Endodermal cell (in vitro differentiated cells): Measurements from ENCODE around the gene CCT2. TPM values are rescaled to one million over a fixed set of nuclear protein-coding genes. Genes with fewer than 3 reads are reported as not detected.

Source experiments
- DNase-seq: peaks from one replicate; pipeline ENCODE4 v3.0.0-alpha.2; 2017
- H3K27ac ChIP-seq: 2 replicates; pipeline ENCODE4 v1.5.1; 2013; ENCODE audit warnings: mild to moderate bottlenecking, low read depth, low read length, moderate library complexity
- H3K27me3 ChIP-seq: 2 replicates; pipeline ENCODE4 v1.6.1; 2013; ENCODE audit warnings: mild to moderate bottlenecking, low read length, moderate library complexity; ENCODE audit not compliant: insufficient read depth, control insufficient read depth, poor library complexity, severe bottlenecking
- H3K36me3 ChIP-seq: 2 replicates; pipeline ENCODE4 v1.7.0; 2013; ENCODE audit warnings: mild to moderate bottlenecking, low read length, moderate library complexity; ENCODE audit not compliant: control insufficient read depth, insufficient read depth
- H3K4me1 ChIP-seq: one replicate; pipeline ENCODE4 v1.7.0; 2013; ENCODE audit warnings: low read length; ENCODE audit not compliant: control insufficient read depth, insufficient read depth
- H3K4me3 ChIP-seq: 2 replicates; pipeline ENCODE4 v1.5.1; 2013; ENCODE audit warnings: mild to moderate bottlenecking, low read length, moderate library complexity
- H3K9ac ChIP-seq: 2 replicates; pipeline ENCODE4 v1.6.1; 2013; ENCODE audit warnings: mild to moderate bottlenecking, low read length, moderate library complexity; ENCODE audit not compliant: poor library complexity, severe bottlenecking; ENCODE audit errors: extremely low read depth
- H3K9me3 ChIP-seq: 2 replicates; pipeline ENCODE4 v1.6.1; 2013; ENCODE audit warnings: mild to moderate bottlenecking, low read length, moderate library complexity; ENCODE audit not compliant: control insufficient read depth
- H3K27ac Mint-ChIP-seq: 2 replicates; pipeline ENCODE4 v1.8.0; 2020; ENCODE audit warnings: mixed read lengths
- H3K27me3 Mint-ChIP-seq: 2 replicates; pipeline ENCODE4 v1.8.0; 2021; ENCODE audit warnings: mild to moderate bottlenecking, mixed read lengths; ENCODE audit not compliant: insufficient read depth
- H3K36me3 Mint-ChIP-seq: 2 replicates; pipeline ENCODE4 v1.8.0; 2020; ENCODE audit warnings: low read depth, mixed read lengths
- H3K4me1 Mint-ChIP-seq: 2 replicates; pipeline ENCODE4 v1.8.0; 2020; ENCODE audit warnings: mixed read lengths
- H3K4me3 Mint-ChIP-seq: 2 replicates; pipeline ENCODE4 v1.8.0; 2020; ENCODE audit warnings: mild to moderate bottlenecking, moderate library complexity, mixed read lengths
- H3K9me3 Mint-ChIP-seq: 2 replicates; pipeline ENCODE4 v1.8.0; 2020; ENCODE audit warnings: mild to moderate bottlenecking, mixed read lengths
- CTCF ChIP-seq: fragments of 200-600 bp; sonication (generic); conservative IDR thresholded peaks from 2 replicates; pipeline ENCODE4 v1.5.0; 2021; ENCODE audit warnings: antibody characterized with exemption, mild to moderate bottlenecking
- WGBS, 2 experiments: methylation state at CpG; one replicate each; pipeline versions ENCODE4 v1.1.5 to v1.1.7; 2013; ENCODE audit warnings: missing lambda C conversion rate in 2 of 2, mixed read lengths in 1 of 2; ENCODE audit not compliant: insufficient coverage in 1 of 2, insufficient read length in 1 of 2; 5-methylcytosine and 5-hydroxymethylcytosine counted together
- total RNA-seq, 2 donors: library from RNA; stranded (reverse); fragmentation: NEBNext Ultra II Directional in 1 of 2; extraction: Animal tissue kit (Norgen Biotek cat#: 25700) in 1 of 2; gene quantifications; 2 replicates in 1 of 2; 3 replicates in 1 of 2; pipeline ENCODE4 v1.2.1, GENCODE V29; 2021

The CCT2 gene
- total RNA-seq, 2 donors from 2014 or later, result 284 to 319 TPM

- Histone ChIP-seq H3K4me3 (no peak overlapping the region), H3K27ac (no peak overlapping the region), H3K9ac (no peak overlapping the region), H3K36me3 (peaks cover 40% of the 10 kb centered on the region), H3K9me3 (peaks cover 7% of the 10 kb centered on the region), H3K27me3 (no peaks in the 10 kb centered on the region), H3K4me1 (no peaks in the 10 kb centered on the region)
- no peak overlapping the region for H3K27ac Mint-ChIP-seq
- peaks cover 28% of the 10 kb centered on the region for H3K36me3 Mint-ChIP-seq
- no peak overlapping the region for H3K4me3 Mint-ChIP-seq
- DNase-seq, result no peak
- H3K9me3 Mint-ChIP-seq, result peaks cover 7% of the 10 kb centered on the region
- TF ChIP-seq CTCF, result no peak
- H3K27me3 Mint-ChIP-seq, result no peaks in the 10 kb centered on the region
- no peaks in the 10 kb centered on the region for H3K4me1 Mint-ChIP-seq
Measured at GRCh38 chr12:69548687-69549086, 36.6 kb upstream of the CCT2 start.

- 90 to 97% methylated on average over 5 of the region's 8 CpGs for WGBS, 2 experiments
- no peak overlapping the region for H3K27ac ChIP-seq
- H3K27ac Mint-ChIP-seq, result no peak overlapping the region
Measured at GRCh38 chr12:69550569-69551350, 34.5 kb upstream of the CCT2 start.

GRCh38 chr12:69553628-69554248, 31.5 kb upstream of the CCT2 start:
- Histone ChIP-seq H3K9me3 (no peaks in the 10 kb centered on the region), H3K4me3 (no peak overlapping the region), H3K27ac (peak overlapping the region; percentile 25), H3K9ac (no peak overlapping the region), H3K36me3 (peaks cover 15% of the 10 kb centered on the region), H3K4me1 (no peaks in the 10 kb centered on the region), H3K27me3 (no peaks in the 10 kb centered on the region)
- Mint-ChIP-seq H3K36me3 (peaks cover 13% of the 10 kb centered on the region), H3K4me3 (no peak overlapping the region), H3K9me3 (no peaks in the 10 kb centered on the region), H3K27me3 (no peaks in the 10 kb centered on the region), H3K4me1 (no peaks in the 10 kb centered on the region), H3K27ac (peak overlapping the region; percentile 24)
- no peak for TF ChIP-seq CTCF
- DNase-seq, result no peak
- 80 to 100% methylated on average over 1 to 2 of the region's 2 CpGs for WGBS, 2 experiments

More at GRCh38 chr12:69550569-69551350, 34.5 kb upstream of the CCT2 start:
- Histone ChIP-seq H3K27me3 (no peaks in the 10 kb centered on the region), H3K4me1 (no peaks in the 10 kb centered on the region), H3K36me3 (peaks cover 21% of the 10 kb centered on the region), H3K9ac (no peak overlapping the region), H3K4me3 (no peak overlapping the region), H3K9me3 (no peaks in the 10 kb centered on the region)
- TF ChIP-seq CTCF, result no peak
- H3K36me3 Mint-ChIP-seq, result peaks cover 16% of the 10 kb centered on the region
- DNase-seq, result no peak
- H3K27me3 Mint-ChIP-seq, result no peaks in the 10 kb centered on the region
- H3K9me3 Mint-ChIP-seq, result no peaks in the 10 kb centered on the region
- H3K4me3 Mint-ChIP-seq, result no peak overlapping the region
- no peaks in the 10 kb centered on the region for H3K4me1 Mint-ChIP-seq
